GM04503 (cell line): ENCODE data around the gene LRRC72.
"Not testable (repeated sequence)": the region's sequence is repeated elsewhere in the genome, so short reads cannot be mapped to it uniquely, and the experiment has no call there.

Experiments used
- DNase-seq: peaks from one replicate; pipeline ENCODE4 v3.0.0-alpha.2; 2012; ENCODE audit warnings: low read depth

The LRRC72 gene

DNA sequence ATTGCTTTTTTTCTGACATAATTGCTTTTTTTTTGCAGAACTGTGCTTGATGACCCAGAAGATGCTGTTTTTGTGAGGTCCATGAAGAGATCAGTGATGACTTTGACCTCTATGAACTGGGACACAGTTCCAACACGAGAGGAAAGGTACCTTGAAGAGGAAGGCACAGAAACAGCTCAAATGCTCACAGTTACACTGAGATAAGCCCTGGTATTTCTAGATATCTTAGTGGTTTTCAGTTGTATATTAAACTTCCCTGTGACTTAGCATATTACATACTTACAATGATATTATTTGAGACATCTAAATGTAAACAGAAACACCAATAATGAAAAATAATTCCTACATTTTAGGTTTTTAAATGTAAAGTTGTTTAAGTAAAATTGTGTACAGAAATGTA, 54.7 kb downstream of the LRRC72 start:
- no peak for DNase-seq

GRCh38 chr7:16583834-16584233, 57.2 kb downstream of the LRRC72 start:
- DNase-seq: no peak

DNA sequence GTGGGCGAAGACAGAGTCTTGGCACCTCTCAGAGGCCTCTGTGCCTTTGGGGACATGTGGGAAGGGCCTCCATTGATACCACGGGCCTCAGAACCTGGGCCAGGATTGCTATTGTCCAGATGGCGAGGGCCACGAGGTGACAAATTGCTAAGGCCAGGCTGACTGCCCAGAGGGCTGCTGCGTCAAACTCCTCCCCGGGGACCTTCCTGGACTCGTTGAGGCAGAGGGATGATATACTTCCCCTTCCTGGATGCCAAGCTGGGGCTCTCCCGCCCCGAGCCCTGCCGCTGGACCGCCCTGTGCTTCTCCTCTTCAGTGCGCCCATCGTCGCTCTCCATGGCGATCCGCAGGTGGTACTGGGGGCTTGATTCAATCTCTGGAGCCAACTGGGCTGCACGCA, 58.9 kb downstream of the LRRC72 start:
- no peak for DNase-seq

- no peak for DNase-seq
These were observed 59.7 kb downstream of the LRRC72 start for GRCh38 chr7:16586081-16586874.

DNA sequence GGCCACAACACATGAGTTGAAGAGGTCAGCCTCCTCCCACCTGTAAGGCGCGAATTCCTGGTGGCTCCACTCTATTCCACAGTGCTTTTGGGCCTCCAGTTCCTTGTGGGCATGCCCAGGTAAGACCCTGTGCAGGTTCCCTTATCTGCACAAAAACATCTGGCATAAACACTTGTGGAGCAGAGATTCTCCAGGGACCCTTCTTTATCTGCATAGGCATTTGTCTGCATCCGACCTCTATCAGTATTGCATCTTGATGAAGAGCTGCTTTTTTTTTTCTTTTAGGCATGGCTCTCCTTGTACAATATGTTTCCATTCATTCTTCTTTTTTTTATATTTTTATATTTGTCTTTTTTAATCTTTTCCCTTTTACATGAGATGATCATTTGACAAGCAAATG, 60.5 kb downstream of the LRRC72 start:
- DNase-seq: no peak

DNA sequence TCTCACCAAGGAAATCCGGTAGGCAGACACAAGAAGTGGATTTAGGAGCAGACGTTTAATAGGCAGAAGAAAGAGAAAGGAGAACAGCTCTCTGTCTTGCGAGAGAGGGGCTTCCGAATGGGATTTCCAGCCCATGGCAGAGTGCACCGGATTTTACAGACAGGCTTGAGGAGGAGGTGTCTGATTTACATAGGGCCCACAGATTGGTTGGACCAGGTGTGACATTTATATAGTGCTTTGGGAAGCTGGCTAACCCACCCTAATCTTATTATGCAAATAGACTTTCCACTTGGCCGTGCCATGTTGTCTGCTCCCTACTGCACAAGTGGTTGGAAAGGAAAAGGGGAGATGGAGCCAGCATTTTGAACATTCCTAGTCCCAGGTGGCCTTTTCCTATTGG, 61.2 kb downstream of the LRRC72 start:
- DNase-seq: no peak

DNA sequence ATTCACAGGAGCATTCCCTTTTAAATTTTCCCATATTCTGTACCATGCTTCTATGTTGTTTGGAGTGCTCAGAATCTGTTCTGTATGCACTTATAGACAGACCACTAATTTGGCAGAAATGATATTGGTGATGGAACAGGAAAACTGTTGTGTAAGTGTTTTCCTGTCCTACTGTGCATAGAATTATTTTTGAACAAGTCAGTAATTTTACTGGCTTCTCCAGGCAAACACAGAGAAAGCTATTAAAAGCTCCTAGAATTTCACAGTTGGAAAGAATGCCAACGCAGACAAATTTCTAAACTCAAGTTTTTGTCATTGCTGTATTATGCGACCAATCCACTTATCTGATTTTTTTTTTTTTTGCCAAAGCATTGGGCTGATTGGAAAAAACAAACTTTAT, 63.3 kb downstream of the LRRC72 start:
- DNase-seq: no peak

GRCh38 chr7:16590424-16590823, 63.8 kb downstream of the LRRC72 start:
- no peak for DNase-seq

GRCh38 chr7:16592395-16592794, 65.8 kb downstream of the LRRC72 start:
- no peak for DNase-seq

- DNase-seq: no peak
These were observed 67.4 kb downstream of the LRRC72 start for GRCh38 chr7:16594061-16594460.

DNA sequence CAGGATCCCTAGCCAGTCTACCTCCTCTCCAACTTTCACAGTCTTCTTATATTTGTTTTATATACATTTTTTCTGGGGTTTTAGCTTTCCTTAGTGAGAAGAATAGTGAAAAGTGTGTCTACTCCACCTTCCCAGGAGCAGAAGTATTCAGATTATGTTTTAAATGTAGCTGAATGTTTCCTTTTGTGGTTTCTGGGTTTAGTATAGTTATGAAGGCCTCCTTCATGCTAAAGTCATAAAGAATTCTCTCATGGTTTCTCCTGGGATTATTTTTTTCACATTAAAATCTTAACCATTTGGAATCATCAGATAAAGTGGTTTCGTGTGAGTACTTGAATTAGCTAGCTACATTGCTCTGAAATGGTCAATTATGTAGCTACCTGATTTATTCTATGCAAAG, 68.1 kb downstream of the LRRC72 start:
- no peak for DNase-seq

- DNase-seq: not testable (repeated sequence)
These were observed 69.0 kb downstream of the LRRC72 start for GRCh38 chr7:16595596-16595995.

DNA sequence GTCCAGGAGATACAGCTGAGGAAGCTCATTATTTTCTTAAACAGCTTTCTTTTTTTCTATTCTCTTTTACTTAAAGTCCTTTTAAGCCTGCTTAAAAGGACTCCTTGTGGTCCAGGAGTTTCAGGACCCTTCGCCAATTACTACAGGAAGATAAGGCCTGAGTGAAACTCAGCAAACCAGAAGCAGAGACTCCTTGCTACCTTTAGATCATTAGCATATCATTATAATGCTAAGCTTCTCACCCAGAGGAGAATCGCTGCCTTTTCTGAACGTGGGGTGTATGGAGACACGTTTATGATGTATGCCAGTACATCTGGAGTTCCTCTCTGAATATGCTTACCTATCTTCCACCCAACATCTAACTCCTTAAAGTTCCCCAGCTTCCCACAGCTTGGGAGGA, 71.4 kb downstream of the LRRC72 start:
- DNase-seq: no peak

- no peak for DNase-seq
These were observed 73.2 kb downstream of the LRRC72 start for GRCh38 chr7:16599860-16600259.

GRCh38 chr7:16603633-16604032, 77.0 kb downstream of the LRRC72 start:
- DNase-seq: no peak

DNA sequence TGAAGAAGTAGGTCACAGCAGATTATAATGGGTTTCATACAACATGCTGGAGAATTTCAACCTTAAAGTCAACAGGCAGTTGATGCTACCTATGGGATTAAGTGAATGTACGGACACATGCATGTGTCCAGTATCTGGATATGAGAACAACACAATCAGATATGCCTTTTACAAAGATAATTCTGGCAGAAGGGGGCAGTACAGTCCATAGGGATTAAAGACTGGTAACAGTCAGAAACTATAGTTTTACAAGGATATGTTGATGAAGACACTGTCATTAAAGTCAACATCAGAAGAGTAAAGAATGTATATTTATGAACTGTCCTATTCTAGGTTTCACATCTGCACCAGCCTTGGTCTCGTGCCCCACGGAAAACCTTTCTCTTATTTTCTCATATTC, 77.4 kb downstream of the LRRC72 start:
- no peak for DNase-seq

- no peak for DNase-seq
These were observed 80.1 kb downstream of the LRRC72 start for GRCh38 chr7:16606704-16607103.

DNA sequence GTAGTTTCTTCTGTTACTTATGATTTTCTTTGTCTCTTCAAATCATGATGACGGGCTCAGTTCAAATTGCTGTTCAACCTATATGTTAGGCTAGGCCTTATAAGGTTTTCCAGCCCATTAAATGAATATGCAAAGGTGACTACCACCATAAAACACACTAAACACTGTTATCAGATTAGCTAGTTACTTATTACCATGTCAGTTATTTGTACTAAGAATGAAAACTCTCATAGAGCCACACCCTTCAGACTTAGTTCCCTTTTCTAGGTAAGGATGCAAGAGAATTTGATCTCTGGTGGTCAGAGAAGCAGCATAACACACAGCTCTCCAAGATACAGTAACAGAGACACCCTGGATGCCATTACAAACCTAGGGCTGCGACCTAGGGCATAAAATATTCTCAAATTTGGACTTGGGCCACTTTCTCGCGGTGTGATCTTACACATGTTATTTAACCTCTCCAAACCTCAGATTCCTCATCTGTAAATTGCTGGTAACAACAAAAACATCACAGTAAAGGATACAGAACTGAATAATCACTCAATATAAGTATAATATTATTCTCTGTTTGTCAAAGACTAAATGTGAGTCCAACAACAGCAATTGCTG, 83.3 kb downstream of the LRRC72 start:
- no peak for DNase-seq

- DNase-seq: no peak
These were observed 85.1 kb downstream of the LRRC72 start for GRCh38 chr7:16611711-16612110.

- DNase-seq: no peak
These were observed 88.6 kb downstream of the LRRC72 start for GRCh38 chr7:16615228-16615627.

DNA sequence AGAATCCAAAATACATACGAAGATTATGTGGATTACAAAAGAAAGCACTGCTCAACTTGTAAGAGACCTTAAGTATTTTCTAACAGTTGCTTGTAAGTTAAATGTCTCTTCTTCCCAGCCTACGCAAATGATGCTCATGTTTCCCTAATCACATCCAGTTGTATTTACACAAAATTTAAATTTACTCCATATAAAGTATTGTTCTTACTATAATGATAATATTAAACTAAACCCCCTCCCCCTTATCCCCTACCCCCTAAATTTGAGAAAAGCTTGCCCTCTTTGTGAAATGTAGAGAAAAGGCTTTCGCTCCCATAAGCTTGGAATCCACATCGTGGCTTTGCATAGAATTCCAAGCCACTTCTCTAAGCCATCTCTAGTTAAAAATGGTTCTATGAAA, 89.5 kb downstream of the LRRC72 start:
- no peak for DNase-seq

GRCh38 chr7:16616542-16616941, 89.9 kb downstream of the LRRC72 start:
- no peak for DNase-seq

DNA sequence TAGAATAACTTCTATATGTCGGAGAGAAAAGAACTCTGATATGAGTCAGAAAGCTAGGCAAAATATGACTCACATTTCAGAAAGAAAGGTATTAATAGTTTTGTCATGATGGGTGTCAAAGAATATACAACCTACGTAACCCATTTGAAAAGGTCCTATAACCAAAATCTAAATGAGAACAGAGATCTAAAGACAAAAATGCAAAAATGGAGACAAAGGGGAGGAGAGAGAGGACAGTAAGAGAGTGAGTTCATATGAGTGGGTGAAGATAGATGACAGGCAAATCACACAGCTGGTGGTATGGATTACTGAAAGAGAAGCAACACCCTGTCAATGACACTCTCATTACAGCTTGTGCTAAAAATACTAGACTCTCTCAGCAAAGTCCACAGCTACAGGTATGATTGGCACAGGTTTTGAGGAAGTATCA, 93.4 kb downstream of the LRRC72 start:
- DNase-seq: no peak

- no peak for DNase-seq
These were observed 99.8 kb downstream of the LRRC72 start for GRCh38 chr7:16626388-16626787.
